GM19099 (cell line): ENCODE results near the gene HDAC9.

Experiments used
- POLR2A ChIP-seq: IDR thresholded peaks from 3 replicates; pipeline ENCODE4 v1.6.1; 2011; ENCODE audit warnings: low read depth; ENCODE audit not compliant: insufficient read length; ENCODE audit errors: extremely low read depth

The HDAC9 gene

GRCh38 chr7:18663321-18663720 is 167.8 kb downstream of the HDAC9 start:
- TF ChIP-seq POLR2A: no peak

DNA sequence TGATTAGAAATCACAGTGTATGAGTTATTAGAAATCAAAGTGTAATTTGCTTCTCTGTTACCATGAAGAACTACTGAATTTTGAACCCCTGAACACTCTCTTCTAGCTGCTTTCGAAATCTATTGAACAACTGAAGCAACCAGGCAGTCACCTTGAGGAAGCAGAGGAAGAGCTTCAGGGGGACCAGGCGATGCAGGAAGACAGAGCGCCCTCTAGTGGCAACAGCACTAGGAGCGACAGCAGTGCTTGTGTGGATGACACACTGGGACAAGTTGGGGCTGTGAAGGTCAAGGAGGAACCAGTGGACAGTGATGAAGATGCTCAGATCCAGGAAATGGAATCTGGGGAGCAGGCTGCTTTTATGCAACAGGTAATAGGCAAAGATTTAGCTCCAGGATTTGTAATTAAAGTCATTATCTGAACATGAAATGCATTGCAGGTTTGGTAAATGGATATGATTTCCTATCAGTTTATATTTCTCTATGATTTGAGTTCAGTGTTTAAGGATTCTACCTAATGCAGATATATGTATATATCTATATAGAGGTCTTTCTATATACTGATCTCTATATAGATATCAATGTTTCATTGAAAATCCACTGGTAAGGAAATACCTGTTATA is 170.7 kb downstream of the HDAC9 start:
- no peak for TF ChIP-seq POLR2A

DNA sequence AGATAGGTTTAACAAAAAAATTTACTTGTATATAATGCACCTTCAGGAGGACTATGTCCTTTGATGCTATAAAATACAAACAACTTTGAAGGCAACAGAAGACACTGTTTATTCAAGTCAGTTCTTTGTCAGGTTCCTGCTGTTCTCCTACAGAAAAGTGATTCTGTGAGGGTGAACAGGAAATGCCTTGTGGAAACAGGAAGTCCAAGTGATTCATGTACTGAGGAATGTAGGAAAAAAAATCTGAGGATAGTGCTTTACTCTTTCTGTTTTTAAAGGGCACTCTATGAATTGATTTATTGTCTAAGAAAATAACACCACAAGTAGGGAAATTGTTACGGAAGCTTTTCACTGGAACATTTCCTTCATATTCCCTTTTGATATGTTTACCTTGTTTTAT is 171.9 kb downstream of the HDAC9 start:
- no peak for TF ChIP-seq POLR2A

DNA sequence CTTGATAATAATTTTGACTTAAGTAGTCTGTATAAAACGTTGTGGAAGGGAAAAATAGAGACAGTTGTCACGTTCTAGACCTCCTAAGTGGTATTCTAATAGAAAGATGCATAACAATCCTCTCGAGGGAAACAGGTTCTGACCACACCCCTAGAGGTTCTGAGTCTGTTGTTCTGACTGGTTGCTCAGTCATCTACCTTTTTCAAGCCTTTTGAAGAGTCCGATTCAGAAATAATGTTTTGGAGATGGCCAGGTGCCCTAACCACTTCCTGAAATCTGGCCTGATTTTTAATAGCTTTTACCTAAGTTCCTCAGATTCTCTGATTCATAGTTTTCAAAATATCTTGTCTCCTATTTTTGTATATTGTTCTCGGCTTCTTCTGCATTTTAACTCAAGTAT is 175.6 kb downstream of the HDAC9 start:
- no peak for TF ChIP-seq POLR2A

DNA sequence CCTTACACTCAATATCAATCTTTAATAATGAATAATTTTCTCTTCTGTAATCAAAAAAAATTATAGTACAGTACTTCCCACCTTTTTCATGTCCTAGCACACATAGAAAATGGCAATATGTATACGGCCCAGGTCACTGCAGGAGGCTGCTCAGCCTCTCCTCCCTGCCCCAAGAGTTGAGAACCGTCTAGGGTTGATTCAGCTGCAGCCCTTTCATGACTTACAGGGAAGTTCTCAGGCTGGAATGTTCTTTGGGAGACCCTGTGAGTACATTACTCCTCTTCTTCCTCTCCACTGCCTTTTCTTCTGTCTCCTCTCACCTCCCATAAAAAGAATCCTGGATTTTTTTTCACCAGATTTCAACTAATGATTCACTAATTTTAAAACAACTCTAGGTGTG is 180.0 kb downstream of the HDAC9 start:
- TF ChIP-seq POLR2A: no peak

DNA sequence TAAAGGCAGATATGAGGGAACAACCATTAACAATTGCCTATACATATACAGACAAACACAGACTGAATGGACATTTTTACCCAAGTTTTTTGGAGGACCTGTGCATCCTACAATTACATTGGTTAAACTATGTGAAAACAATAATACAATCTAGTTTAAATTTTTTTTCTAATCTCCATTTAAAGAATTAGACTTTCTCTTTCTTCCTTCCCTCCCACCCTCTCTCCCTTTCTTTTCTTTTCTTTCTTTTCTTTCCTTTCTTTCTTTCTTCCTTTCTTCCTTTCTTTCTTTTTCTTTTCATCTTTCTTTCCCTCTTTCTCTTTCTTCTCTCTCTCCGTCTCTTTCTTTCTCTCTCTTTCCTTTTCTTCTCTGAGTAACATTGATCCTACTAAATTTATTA is 183.7 kb downstream of the HDAC9 start:
- TF ChIP-seq POLR2A: no peak

- TF ChIP-seq POLR2A: no peak
Measured at GRCh38 chr7:18680576-18680975, 185.0 kb downstream of the HDAC9 start.

- no peak for TF ChIP-seq POLR2A
Measured at GRCh38 chr7:18684916-18685315, 189.4 kb downstream of the HDAC9 start.

DNA sequence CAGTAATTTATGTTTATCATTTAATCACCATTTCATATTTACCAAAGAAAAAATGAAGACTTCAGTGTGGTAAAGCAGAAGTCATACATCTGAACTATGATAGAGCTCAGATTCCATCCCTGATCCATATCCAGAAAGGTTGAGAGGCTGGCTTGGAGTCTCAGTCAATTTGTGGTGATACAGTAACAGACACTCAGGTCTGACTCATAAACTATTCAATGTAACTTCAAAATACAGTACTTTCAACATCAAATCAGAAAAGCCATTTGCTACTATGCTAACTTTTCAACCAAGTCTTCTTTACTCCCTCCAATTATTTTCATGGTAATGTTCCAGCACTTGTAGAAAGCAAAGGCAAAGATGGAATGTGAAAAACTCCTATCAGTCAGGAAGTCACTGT is 190.4 kb downstream of the HDAC9 start:
- no peak for TF ChIP-seq POLR2A

DNA sequence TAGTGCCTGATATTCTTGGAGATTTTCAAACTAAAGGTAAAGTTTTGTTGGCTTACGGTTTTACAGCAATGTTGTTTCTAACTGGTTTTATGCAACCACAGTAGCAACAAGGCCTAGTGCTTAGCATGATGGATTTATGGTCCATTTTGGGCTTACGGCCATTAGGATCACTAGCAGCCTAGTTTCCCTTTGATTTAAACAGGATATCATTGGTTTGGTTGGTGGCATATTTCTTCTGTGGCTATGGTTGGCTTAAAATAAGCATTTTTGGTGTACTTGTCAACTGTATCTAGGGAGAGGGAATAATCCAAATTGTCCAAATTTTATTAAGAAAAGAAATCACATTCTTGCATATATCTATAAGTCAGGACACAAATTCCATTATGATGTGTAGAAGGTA is 194.0 kb downstream of the HDAC9 start:
- no peak for TF ChIP-seq POLR2A

- TF ChIP-seq POLR2A: no peak
Measured at GRCh38 chr7:18693406-18693805, 197.9 kb downstream of the HDAC9 start.

GRCh38 chr7:18693816-18694215 is 198.3 kb downstream of the HDAC9 start:
- no peak for TF ChIP-seq POLR2A

GRCh38 chr7:18694484-18694883 is 198.9 kb downstream of the HDAC9 start:
- TF ChIP-seq POLR2A: no peak

DNA sequence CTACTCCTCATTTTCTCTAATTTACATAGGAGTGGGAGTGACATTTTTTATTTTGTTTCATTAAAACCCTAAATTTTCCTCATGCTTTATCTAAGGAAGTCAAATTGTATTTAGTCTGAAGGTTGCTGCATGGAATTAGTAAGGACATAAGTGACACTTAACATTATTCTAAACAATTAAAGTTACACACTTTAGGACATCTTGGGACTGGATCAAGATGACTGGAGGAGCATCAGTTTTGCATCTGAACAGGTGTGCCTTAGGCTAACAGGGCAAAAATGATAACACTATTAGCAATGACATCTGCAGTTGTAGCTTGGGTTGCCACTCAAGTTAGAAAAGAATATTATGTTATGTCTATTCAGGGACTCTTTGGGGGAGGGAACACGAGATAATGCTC is 199.4 kb downstream of the HDAC9 start:
- TF ChIP-seq POLR2A: no peak

GRCh38 chr7:18698258-18698734 is 202.7 kb downstream of the HDAC9 start:
- TF ChIP-seq POLR2A: no peak

DNA sequence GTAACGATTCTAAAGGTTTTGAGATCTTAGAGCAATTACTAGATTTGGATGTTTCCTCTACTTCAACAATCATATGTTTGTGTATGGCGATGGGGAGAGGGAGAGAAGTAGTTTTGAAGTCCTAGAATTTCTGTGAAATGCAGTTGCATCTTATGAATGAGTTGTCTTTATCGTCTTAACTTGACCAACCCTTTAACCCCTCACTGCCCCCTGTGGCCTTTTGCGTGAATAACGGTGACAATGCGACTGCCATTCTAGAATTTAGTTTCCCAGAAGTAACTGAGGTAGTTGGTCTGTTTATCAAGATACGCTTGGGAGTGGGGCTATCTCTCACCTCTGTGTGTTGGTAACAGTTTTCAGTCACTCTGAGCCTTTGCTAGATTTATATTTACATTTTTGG is 204.6 kb downstream of the HDAC9 start:
- TF ChIP-seq POLR2A: no peak
